GM19240 (cell line): Measurements from ENCODE around the gene PIEZO2.
"Not testable (repeated sequence)": the region's sequence is repeated elsewhere in the genome, so short reads cannot be mapped to it uniquely, and the experiment has no call there.

Experiments used
- DNase-seq: peaks from one replicate; pipeline ENCODE4 v3.0.0; 2011; ENCODE audit warnings: low spot score; ENCODE audit not compliant: insufficient read length

Gene PIEZO2

GRCh38 chr18:11149441-11150270 is at the start of gene PIEZO2:
TSS of gene PIEZO2 (minus strand) at chr18:11149569. CDS start at chr18:11148588, 981 bp downstream.
- DNase-seq, result peak; percentile 35

- DNase-seq, result no peak
Observed at GRCh38 chr18:11183637-11184036, 34.3 kb upstream of the PIEZO2 start.

GRCh38 chr18:11181629-11182028 is 32.3 kb upstream of the PIEZO2 start:
- DNase-seq, result not testable (repeated sequence)

GRCh38 chr18:11179959-11180519 is 30.7 kb upstream of the PIEZO2 start:
- DNase-seq, result no peak

GRCh38 chr18:11178951-11179549 is 29.7 kb upstream of the PIEZO2 start:
- DNase-seq, result no peak

- DNase-seq, result no peak
Observed at GRCh38 chr18:11177382-11177781, 28.0 kb upstream of the PIEZO2 start.

GRCh38 chr18:11176481-11176881 is 27.1 kb upstream of the PIEZO2 start:
- DNase-seq, result no peak

- DNase-seq, result no peak
Observed at GRCh38 chr18:11175266-11175979, 26.1 kb upstream of the PIEZO2 start.

- not testable (repeated sequence) for DNase-seq
Observed at GRCh38 chr18:11174179-11174578, 24.8 kb upstream of the PIEZO2 start.

GRCh38 chr18:11167778-11168177 is 18.4 kb upstream of the PIEZO2 start:
- no peak for DNase-seq

GRCh38 chr18:11165952-11166351 is 16.6 kb upstream of the PIEZO2 start:
- no peak for DNase-seq

GRCh38 chr18:11165138-11165537 is 15.8 kb upstream of the PIEZO2 start:
- no peak for DNase-seq

GRCh38 chr18:11163665-11164064 is 14.3 kb upstream of the PIEZO2 start:
- DNase-seq, result no peak

- DNase-seq, result no peak
Observed at GRCh38 chr18:11162889-11163288, 13.5 kb upstream of the PIEZO2 start.

- no peak for DNase-seq
Observed at GRCh38 chr18:11162462-11162861, 13.1 kb upstream of the PIEZO2 start.

- no peak for DNase-seq
Observed at GRCh38 chr18:11160313-11160712, 10.9 kb upstream of the PIEZO2 start.

- no peak for DNase-seq
Observed at GRCh38 chr18:11159844-11160243, 10.5 kb upstream of the PIEZO2 start.

GRCh38 chr18:11156978-11157377 is 7.6 kb upstream of the PIEZO2 start:
- DNase-seq, result no peak

GRCh38 chr18:11155034-11155759 is 5.8 kb upstream of the PIEZO2 start:
- DNase-seq, result no peak

GRCh38 chr18:11154368-11154989 is 5.1 kb upstream of the PIEZO2 start:
- no peak for DNase-seq

- DNase-seq, result no peak
Observed at GRCh38 chr18:11153097-11153496, 3.7 kb upstream of the PIEZO2 start.
